ENCODE data around the gene NIT2. TPM values are rescaled to one million over a fixed set of nuclear protein-coding genes. Genes with fewer than 3 reads are reported as not detected.
"Not testable (repeated sequence)": the region's sequence is repeated elsewhere in the genome, so short reads cannot be mapped to it uniquely, and the experiment has no call there.

NIT2 gene
- total RNA-seq, 1 experiment from 2014 or later, result 61.9 TPM

DNA sequence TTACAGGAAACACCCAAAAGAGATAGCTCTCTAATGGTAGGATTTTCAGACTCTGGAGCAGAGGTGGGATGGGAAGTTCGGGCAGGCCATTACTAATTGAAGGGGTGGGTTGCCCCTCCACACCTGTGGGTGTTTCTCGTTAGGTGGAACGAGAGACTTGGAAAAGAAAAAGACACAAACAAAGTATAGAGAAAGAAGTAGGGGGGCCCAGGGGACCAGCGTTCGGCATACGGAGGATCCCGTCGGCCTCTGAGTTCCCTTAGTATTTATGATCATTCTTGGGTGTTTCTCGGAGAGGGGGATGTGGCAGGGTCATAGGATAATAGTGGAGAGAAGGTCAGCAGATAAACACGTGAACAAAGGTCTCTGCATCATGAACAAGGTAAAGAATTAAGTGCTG is 1.7 kb downstream of the NIT2 start:
- DNase-seq (ENCODE audit: extremely low read depth, low read depth), result not testable (repeated sequence)

DNA sequence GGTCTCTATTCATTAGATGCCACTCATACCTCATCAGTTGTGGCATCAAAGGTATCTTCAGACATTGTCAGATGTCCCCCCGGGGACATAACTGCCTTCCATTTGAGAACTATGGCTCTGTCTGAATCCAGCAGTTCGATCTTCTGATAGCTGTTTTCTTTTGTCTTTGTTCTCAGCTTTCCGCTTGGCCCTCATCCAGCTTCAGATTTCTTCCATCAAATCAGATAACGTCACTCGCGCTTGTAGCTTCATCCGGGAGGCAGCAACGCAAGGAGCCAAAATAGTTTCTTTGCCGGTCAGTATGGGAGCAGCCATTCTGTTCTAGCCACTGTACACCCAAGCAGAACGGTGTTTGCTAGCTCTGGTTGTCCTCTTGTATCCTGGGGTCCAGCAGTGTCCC is 4.4 kb downstream of the NIT2 start:
- DNase-seq (ENCODE audit: extremely low read depth, low read depth), result no peak

DNA sequence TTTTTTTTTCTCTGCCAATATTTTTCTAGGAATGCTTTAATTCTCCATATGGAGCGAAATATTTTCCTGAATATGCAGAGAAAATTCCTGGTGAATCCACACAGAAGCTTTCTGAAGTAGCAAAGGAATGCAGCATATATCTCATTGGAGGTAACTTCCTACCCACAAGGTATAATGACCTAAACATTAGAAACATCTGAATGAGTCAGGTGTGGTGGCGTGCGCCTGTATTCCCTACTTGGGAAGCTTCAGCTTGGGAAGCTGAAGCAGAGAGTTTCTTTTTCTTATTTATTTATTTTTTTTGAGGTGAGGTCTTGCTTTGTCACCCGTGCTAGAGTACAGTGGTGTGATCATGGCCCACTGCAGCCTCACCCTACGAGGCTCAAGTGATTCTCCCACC is 5.2 kb downstream of the NIT2 start:
- no peak for DNase-seq (ENCODE audit: extremely low read depth, low read depth)

DNA sequence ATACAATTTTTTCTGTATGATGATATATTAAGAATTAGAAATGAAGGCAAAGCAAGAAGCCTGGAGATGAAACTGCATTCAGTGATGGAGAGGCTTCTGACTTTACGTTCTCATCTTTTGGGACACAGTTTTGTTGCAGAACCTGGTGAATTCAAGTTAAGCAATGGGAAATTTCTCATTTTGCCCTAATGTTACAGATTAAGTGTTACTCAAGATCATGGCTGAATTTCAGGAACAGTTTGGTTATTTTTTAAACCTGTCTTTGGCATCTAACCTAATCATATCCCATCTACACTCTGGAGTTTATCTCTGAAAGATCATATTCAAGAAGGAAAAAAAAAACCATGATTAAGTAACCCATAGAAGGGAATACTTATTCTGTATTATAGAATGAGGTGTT is 6.0 kb downstream of the NIT2 start:
- DNase-seq (ENCODE audit: extremely low read depth, low read depth), result no peak

DNA sequence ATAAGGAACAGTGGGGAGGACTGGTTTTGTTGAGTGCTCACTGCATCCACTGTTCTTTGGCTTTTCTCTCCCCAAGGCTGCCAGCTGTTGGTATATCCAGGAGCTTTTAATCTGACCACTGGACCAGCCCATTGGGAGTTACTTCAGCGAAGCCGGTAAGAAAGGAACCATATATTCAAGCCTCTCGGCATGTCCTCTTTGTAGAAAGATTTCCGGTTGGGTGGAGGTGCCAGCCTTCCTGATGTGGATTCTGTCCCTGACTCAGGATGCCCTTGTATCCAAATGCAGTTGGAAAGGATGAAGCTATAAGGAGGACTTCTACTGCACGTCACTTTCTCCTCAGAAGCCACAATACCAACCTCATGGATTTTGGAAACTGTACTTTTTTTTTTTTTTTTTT is 14.2 kb downstream of the NIT2 start:
- no peak for DNase-seq (ENCODE audit: extremely low read depth, low read depth)

DNA sequence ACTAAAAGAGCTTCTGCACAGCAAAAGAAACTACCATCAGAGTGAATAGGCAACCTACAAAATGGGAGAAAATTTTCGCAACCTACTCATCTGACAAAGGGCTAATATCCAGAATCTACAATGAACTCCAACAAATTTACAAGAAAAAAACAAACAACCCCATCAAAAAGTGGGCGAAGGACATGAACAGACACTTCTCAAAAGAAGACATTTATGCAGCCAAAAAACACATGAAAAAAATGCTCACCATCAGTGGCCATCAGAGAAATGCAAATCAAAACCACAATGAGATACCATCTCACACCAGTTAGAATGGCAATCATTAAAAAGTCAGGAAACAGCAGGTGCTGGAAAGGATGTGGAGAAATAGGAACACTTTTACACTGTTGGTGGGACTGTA is 17.2 kb downstream of the NIT2 start:
- DNase-seq (ENCODE audit: extremely low read depth, low read depth), result not testable (repeated sequence)

DNA sequence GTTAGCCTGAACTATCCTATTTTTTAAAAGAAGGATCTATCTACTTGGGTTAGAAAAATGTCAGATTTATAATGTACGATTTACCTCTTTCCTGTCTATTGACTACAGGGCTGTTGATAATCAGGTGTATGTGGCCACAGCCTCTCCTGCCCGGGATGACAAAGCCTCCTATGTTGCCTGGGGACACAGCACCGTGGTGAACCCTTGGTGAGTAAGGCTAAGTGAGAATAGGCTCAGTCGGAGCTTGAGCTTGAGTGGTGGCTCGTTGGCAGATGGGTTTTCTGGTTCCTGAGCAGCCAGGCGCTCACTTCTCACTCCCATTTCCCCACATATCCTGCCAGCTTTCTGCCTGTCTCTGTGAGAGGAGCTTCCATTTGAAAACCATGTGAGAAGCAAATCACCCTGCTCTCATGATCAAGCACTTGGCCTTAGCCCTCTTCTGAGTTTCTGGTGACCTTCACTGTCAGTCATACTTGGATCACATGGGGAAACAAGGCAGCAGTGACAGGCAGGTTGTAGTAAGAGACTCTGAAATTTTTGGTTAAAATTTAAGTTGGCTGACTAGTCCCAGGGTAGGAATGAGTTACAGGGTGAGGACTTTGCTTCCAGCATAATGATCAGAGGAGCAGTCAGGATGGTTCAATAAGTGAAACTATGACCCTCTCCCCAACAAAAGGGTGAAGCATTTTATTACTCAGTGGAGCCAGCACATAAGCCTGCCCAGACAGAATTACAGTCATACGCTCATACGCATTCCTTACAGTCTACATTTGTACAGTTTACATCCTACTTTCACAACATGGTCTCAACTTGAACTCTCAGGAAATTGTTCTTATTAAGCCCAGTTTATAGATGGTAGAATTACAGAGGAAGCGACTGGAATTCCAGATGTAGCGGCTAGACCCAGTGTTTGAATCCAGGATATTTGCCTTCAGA is 18.0 kb downstream of the NIT2 start:
- no peak for DNase-seq (ENCODE audit: extremely low read depth, low read depth)

DNA sequence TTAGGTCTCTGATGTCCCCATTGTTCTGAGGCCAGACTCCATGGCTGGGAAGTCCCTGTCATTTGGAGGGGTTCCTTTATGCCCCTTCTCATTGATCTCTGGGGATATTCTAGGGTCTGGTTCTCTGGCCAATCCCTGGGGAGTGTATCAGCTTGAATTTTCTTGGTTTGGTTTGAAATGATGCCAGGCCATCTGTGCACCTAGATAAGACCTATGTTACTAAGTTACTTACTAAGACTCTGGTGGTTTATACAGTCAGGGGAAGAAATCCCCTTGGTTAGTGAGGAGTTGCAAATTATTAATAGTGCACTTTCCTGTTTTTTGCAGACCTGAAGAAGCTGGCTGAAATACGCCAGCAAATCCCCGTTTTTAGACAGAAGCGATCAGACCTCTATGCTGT is 20.3 kb downstream of the NIT2 start:
- DNase-seq (ENCODE audit: extremely low read depth, low read depth), result no peak

DNA sequence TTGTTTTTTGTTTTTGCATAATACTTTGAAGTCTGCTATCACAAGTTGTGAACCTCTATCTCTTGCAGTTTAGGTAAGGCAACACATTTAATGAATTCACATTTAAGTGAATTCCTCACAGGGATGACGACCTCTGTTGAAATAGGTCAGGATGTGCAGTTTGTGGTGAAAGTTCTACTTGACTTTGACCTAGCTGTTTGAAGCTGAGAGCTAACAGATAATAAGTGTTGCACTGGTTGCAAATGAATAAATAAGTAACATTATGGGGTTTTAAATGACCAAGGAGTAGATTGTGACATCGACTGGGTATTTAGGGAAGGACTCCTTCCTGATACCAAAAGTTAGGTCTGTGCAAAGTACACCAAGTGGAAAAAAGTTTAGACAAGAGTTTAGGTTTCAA is 23.9 kb downstream of the NIT2 start:
- DNase-seq (ENCODE audit: extremely low read depth, low read depth), result no peak

DNA sequence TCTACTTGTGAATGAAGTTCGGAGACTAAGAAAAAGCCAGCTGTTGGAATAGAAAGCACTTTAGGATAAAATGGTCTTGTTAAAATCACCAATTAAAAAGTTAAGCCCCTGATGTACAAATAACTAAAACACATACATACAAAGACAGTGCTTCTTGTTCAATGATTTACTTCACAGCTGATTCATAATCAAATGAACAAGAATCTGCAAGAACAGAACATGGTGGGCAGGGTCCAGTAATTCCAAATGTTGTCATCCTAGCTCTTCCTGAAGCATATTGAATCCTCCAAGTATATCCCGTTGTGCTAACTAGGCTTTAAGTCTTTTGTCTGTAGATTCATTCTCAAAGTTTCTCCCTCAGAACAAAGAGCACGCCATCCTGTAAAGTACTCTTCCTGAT is 24.5 kb downstream of the NIT2 start:
- DNase-seq (ENCODE audit: extremely low read depth, low read depth), result no peak

DNA sequence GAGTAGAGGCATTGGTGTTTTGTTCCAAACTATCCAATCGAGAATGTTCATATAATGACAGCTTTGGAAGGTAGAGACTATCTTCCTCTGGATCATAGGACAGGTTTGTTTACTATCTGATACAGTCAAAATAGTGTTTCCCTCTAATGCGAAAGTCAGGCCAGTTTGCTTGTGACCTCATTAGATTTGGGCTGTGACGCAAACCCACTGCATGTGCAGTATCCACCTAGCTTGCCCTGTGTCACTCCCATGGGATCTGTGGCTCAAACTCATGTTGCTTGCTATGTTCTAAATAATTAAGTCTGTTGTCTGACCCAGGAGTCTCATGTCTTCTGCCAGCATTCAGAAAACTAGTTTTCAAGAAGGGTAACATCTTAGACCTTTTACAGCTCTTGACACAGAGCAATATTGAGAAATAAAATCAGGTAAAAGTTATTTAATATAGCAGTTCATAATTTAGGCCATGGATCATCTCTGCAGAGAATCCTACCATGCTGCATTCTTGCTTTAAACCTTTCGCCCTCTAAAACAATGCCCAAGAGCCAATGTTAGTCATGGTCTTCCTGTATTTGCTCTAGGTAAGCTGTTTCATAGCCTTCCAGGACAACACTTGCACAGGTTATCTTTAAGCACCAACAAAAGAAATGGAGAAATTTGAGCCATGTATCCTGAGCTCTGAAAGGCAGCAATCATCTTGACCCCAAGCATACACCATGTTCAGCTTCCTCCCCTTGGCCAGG is 26.4 kb downstream of the NIT2 start:
- DNase-seq (ENCODE audit: extremely low read depth, low read depth), result no peak

DNA sequence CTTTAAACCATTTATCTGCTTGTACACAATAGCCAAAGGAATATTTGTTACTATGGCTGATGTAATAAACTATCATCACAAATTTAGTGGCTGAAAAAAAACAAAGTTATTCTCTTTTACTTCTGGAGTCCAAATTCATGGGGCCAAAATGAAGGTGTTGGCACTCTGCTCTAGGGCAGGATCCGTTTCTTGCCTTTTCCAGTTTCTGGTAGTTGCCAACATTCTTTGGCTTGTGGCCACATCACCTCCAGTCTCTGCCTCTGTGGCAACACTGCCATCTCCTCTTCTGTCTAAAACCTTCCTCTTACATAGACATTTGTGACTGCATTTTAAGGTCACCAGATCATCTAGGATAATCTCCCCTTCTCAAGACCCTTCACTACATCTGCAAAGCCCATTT is 27.3 kb downstream of the NIT2 start:
- DNase-seq (ENCODE audit: extremely low read depth, low read depth), result no peak

DNA sequence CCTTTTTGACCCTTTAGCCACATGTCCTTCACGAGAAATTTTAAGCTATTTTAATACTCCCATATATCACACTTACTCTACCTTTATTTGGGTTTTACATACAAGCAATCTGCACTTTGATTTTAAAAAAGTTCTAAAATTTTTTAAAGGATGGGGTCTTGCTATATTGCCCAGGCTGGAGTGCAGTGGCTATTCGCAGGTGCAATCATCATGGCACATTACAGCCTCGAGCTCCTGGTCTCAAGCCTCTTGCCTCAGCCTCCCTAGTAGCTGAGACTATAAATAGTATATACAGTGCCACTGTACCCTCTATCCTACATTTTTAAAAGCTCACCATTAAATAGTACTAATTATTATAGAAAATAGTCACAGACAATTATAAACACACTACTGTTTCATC is 29.9 kb downstream of the NIT2 start:
- DNase-seq (ENCODE audit: extremely low read depth, low read depth), result no peak

DNA sequence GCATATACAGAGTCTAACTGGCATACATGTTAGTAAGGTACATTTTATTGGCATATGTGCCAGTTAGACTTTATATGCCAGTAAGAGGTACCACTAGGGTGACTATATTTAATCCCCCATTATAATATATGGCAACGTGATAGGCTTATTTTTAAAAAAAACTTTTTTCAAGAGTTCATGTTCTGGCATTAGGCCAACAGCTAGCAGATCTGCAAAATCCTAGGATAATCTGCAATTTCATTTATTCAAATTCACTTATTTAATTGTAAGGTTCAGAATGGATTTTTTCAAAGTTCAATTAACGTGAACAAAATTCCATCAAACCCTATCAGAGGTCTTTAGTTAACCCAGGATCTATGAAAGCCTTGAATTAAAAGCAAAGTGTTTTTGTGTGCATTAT is 31.9 kb downstream of the NIT2 start:
- DNase-seq (ENCODE audit: extremely low read depth, low read depth), result no peak

DNA sequence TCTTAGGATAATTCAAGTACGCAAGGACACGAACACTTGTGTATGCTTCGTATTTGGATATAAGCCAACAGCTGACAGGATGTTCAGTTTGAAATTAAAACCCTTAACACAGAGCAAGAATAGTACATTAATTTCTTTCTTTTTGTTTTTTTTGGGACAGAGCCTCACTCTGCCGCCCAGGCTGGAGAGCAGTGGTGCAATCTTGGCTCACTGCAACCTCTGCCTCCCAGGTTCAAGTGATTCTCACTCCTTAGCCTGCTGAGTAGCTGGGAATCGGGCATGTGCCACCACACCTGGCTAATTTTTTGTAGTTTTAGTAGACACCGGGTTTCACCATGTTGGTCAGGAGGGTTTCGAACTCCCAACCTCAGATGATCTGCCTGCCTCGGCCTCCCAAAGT is 33.9 kb downstream of the NIT2 start:
- no peak for DNase-seq (ENCODE audit: extremely low read depth, low read depth)

DNA sequence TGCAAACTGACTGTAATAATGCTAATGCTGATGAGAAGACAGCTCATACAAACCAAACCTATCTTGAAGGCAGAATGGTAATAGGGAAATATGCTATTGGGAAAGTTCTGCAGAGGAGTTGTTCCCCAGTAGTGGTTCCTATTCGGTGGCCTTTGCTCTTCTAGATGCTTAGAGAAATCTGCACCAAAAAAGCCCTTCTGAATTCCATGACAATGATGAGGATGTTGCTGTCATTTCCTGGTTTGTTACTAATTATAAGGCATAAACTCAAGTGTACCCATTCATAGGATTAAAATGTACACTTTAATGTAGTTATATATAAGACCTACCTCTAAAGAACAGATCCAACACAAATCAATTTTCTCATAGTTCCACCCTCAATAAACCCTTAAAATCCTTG is 36.2 kb downstream of the NIT2 start:
- no peak for DNase-seq (ENCODE audit: extremely low read depth, low read depth)

DNA sequence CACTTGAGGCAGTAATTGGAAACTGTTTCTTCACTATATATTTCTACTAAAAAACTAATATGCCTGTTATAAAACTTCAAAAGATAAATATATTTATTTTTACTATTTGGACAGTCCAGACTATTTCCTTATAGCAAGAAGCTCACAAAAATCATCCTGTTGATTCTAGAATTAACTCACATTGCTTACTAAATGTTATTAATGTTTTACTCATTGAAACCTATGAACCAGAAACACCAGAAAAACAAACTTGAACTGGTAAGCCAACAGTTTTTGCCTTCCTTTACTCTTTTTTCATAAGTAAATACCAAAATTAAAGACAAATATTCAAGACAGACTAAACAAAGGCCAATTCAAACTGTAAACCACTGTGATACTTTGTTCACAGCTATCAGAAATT is 40.0 kb downstream of the NIT2 start:
- DNase-seq (ENCODE audit: extremely low read depth, low read depth), result no peak

DNA sequence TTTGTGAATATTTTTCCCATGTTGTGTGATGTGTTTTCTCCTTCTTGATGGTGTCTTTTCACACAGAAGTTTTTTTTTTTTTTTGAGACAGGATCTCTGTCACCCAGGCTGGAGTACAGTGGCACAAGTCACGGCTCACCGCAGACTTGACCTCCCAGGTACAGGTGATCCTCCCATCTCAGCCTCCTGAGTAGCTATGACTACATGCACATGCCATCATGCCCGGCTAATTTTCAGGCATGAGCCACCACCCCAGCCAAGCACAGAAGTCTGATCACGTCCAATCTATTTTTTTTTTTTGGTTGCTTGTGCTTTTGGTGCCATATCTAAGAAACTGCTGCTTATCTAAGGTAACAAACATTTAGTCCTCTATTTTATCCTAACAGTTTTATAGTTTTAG is 41.7 kb downstream of the NIT2 start:
- DNase-seq (ENCODE audit: extremely low read depth, low read depth), result no peak

DNA sequence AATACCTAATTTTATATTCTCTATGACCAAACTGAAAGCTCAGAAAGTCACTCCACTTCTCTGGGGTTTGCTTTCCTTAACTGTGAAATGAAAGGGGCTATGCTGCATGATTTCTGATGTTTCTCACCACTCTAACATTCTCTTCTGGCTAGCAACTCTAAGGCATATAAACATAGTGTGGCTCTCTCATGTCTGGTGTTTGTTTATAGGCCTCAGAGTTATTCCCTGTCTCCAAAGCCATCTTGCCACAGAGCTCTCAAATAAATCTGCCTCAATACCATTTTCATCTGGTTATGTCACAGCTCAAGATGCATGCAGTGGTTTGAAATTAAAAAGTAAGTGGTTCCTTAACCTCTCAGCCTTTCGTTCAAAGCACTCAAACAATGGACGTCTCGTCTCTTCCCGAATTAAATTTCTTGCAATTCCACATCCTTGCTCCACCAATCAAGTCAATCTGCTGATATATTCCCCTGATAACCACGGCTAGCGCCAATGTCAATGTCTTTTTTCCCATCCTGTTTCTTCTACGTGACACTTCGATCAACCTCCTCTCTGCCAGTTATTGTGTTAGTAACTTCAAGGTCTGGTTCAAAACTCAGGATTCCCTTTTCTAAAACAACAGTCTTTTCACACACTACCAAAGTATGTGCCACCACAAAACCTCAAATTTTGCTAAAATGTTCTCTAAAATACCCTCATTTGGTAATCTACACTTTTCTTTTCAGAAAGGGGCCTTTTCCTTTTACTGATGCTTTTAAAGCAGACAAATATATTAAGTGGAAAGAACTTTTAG is 50.4 kb downstream of the NIT2 start:
- DNase-seq (ENCODE audit: extremely low read depth, low read depth), result no peak

DNA sequence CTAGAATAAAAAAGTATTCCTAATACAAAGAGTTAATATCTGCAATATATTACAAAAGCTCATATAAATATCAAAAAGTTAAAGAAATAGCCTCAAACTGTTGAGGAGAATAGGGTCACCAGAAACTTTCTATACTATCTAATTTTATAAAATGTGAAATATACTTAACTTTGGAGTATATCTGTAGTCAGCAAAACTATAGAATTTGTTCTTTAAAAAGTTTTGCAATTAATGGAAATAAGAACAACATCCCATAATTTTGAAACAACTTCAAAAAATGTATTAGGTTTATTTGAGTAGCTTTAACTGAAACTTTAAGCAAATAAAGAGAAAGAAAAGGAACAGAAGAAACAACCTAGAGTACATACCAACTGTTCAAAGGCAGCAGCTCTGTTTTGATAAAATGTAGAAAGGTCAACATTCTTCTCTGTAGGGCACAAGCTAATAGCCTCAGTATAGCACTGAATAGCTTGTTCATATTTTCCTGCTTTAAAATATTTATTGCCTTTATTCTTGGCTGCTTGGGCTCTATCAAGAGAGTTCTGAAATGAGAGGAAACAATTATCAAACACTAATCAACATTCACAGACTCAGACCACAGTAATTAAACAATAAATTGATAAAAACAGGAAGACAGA is 52.0 kb downstream of the NIT2 start:
- DNase-seq (ENCODE audit: extremely low read depth, low read depth), result no peak

DNA sequence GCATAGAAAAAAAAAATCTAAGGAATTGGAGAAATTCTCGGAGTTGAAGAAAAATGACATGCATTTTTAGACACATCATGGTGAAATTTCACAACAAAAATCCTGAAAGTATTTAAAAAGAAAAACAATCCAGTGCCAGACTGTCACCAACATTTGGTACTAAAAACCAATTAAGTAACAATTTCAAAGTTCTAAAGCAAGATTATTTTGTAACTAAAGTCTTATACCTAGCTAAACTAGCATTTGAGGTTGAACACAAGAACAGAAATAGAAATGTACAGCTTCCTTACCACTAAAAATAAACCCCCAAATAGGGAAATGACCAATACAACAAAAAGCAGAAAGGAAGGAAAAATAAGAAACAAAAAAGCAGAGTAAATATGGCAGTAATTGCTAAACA is 54.5 kb downstream of the NIT2 start:
- no peak for DNase-seq (ENCODE audit: extremely low read depth, low read depth)

Data from NCI-H460 (cell line).